ENCODE results near the gene PTPN23. TPM values are rescaled to one million over a fixed set of nuclear protein-coding genes. Genes with fewer than 3 reads are reported as not detected.
A peak's percentile ranks its signal among the peaks of the same experiment; 100 is the strongest.

The PTPN23 gene
- total RNA-seq, 4 donors from 2014 or later, result 26.9 to 199 (median 55.1) TPM

GRCh38 chr3:47423548-47424145, 42.8 kb downstream of the PTPN23 start:
- Histone ChIP-seq H3K27ac (no peak overlapping the region), H3K27me3 (no peaks in the 10 kb centered on the region), H3K36me3 (no peaks in the 10 kb centered on the region), H3K4me3 (no peak overlapping the region), H3K9me3 (no peaks in the 10 kb centered on the region), H3K4me1 (peaks cover 15 to 33% (median 30%) of the 10 kb centered on the region in 4 donors)
- TF ChIP-seq POLR2AphosphoS5 (IDR thresholded peaks at IDR 0.05) (no peak), EP300 (IDR thresholded peaks at IDR 0.05; ENCODE audit: low read depth) (no peak), POLR2A (IDR thresholded peaks at IDR 0.05) (no peak), CTCF (IDR thresholded peaks at IDR 0.05) (no peak)
- intact Hi-C loops (cut with DNase I; ENCODE audit: low total_unique reads), result no loop called here
- 95% methylated on average over 4 to 7 of the region's 8 CpGs for WGBS, 2 donors (ENCODE audit: low coverage in 1 of 2)
- in situ Hi-C loops (cut with MboI; ENCODE audit: low pct_ligation_motif_present in 1 of 4, low pct_unique_long_range_greater_than_20kb in 1 of 4, low sequenced_read_pairs in 3 of 4), result loop anchor here in 2 of 4 donors (5.0 to 25.0 kb wide), 3 partner anchors 49 to 364 kb away; partner anchors contain the start of genes SCAP (in 1 of the 2) and SMARCC1 (in 1 of the 2)
- DNase-seq, result no peak

GRCh38 chr3:47424434-47425382, 43.9 kb downstream of the PTPN23 start:
- WGBS, 2 donors (ENCODE audit: low coverage in 1 of 2), result 57 to 75% methylated on average over 5 to 15 of the region's 15 CpGs
- no peak for DNase-seq
- Histone ChIP-seq H3K27ac (peak overlapping the region; percentile 55 to 71 (median 64)), H3K4me1 (peaks cover 15 to 33% (median 30%) of the 10 kb centered on the region in 4 donors), H3K4me3 (no peak overlapping the region), H3K9me3 (no peaks in the 10 kb centered on the region), H3K36me3 (no peaks in the 10 kb centered on the region), H3K27me3 (no peaks in the 10 kb centered on the region)
- TF ChIP-seq EP300 (IDR thresholded peaks at IDR 0.05; ENCODE audit: low read depth), result no peak
- in situ Hi-C loops (cut with MboI; ENCODE audit: low pct_ligation_motif_present in 1 of 4, low pct_unique_long_range_greater_than_20kb in 1 of 4, low sequenced_read_pairs in 3 of 4), result loop anchor here in 2 of 4 donors (5.0 to 25.0 kb wide), 3 partner anchors 48 to 363 kb away; partner anchors contain the start of genes SCAP (in 1 of the 2) and SMARCC1 (in 1 of the 2)
- intact Hi-C loops (cut with DNase I; ENCODE audit: low total_unique reads), result no loop called here

GRCh38 chr3:47425383-47425778, 44.6 kb downstream of the PTPN23 start:
- WGBS, 2 donors (ENCODE audit: low coverage in 1 of 2), result 84% methylated on average over 11 of the region's 11 CpGs; no CpG with 5 or more reads in 1 of the 2 donors
- TF ChIP-seq POLR2AphosphoS5 (IDR thresholded peaks at IDR 0.05), result no peak
- no peak for TF ChIP-seq EP300 (IDR thresholded peaks at IDR 0.05; ENCODE audit: low read depth)
- TF ChIP-seq POLR2A (IDR thresholded peaks at IDR 0.05), result no peak
- no peak for TF ChIP-seq CTCF (IDR thresholded peaks at IDR 0.05)
- peaks cover 15 to 33% (median 30%) of the 10 kb centered on the region in 4 donors for H3K4me1 ChIP-seq
- intact Hi-C loops (cut with DNase I; ENCODE audit: low total_unique reads) (no loop called here), in situ Hi-C loops (cut with MboI; ENCODE audit: low pct_ligation_motif_present in 1 of 4, low pct_unique_long_range_greater_than_20kb in 1 of 4, low sequenced_read_pairs in 3 of 4) (no loop called here)
- no peak overlapping the region for H3K4me3 ChIP-seq
- no peaks in the 10 kb centered on the region for H3K9me3 ChIP-seq
- H3K27ac ChIP-seq, result peak overlapping the region; percentile 55 to 71 (median 64)
- H3K36me3 ChIP-seq, result no peaks in the 10 kb centered on the region
- no peak for DNase-seq
- no peaks in the 10 kb centered on the region for H3K27me3 ChIP-seq

- Histone ChIP-seq H3K4me1 (peaks cover 15 to 32% (median 29%) of the 10 kb centered on the region in 4 donors), H3K36me3 (no peaks in the 10 kb centered on the region), H3K9me3 (no peaks in the 10 kb centered on the region), H3K27ac (peak overlapping the region in 3 of 4 donors; percentile 60 to 71 (median 68)), H3K4me3 (no peak overlapping the region), H3K27me3 (no peaks in the 10 kb centered on the region)
- in situ Hi-C loops (cut with MboI; ENCODE audit: low pct_ligation_motif_present in 1 of 4, low pct_unique_long_range_greater_than_20kb in 1 of 4, low sequenced_read_pairs in 3 of 4) (no loop called here), intact Hi-C loops (cut with DNase I; ENCODE audit: low total_unique reads) (no loop called here)
- TF ChIP-seq EP300 (IDR thresholded peaks at IDR 0.05; ENCODE audit: low read depth), result no peak
- TF ChIP-seq POLR2AphosphoS5 (IDR thresholded peaks at IDR 0.05), result no peak
- no peak for TF ChIP-seq CTCF (IDR thresholded peaks at IDR 0.05)
- TF ChIP-seq POLR2A (IDR thresholded peaks at IDR 0.05), result no peak
- DNase-seq, result no peak
- 96 to 100% methylated on average over 2 to 9 of the region's 9 CpGs for WGBS, 2 donors (ENCODE audit: low coverage in 1 of 2)
Observed at GRCh38 chr3:47425959-47426358, 45.1 kb downstream of the PTPN23 start.
